ENCODE measurements around the gene C11orf86.

C11orf86 gene

DNA sequence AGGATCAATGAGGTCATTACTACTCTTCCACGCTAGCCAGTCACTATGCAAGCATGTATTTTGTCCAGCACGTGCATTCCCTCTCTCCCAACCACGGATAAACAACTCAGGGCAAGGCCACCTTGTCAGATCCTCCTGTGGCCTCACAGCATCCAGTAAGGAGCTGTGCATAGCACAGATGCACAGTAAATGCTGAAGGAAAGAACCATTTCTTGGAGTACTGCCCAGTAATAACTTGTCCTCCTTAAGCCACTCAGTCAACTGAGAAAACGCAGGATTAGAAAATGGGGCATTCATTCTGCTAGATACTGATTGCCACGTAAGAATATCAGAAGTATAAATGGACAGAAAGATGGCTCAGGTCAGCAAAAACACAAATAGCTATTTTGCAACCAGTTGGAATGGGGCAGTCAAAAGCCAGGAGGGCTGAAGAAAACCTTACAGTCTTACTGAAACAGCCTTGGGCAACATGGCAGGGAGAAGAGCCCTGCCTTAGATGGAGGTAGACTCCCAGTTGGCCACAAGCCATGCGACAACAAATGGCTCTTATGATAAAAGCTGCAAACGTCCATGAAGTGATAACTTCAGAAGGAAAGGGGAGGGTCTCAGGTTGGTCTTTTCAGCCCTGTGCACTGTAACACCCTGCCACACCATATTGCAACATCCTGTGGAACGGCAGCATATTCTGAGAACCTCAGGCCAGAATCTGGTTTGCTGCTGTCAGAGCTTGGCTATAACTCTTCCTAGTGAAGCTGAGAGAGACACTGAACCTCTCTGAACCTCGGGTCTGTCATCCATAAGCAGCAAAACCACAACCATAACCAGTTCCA is 39.9 kb upstream of the C11orf86 start:
- Histone ChIP-seq H2AFZ (no peak overlapping the region), H3K27ac (no peak overlapping the region), H3K4me1 (peaks cover 33% of the 10 kb centered on the region), H3K4me3 (ENCODE audit: low read depth, low read length) (no peak overlapping the region), H3K9me3 (ENCODE audit: control insufficient read depth, low read length) (no peaks in the 10 kb centered on the region), H3K36me3 (ENCODE audit: control insufficient read depth, insufficient read depth, low read length) (no peaks in the 10 kb centered on the region), H3K79me2 (peaks cover 7% of the 10 kb centered on the region), H3K4me2 (ENCODE audit: low read length) (no peak overlapping the region), H3K27me3 (ENCODE audit: control insufficient read depth, insufficient read depth, low read length) (no peaks in the 10 kb centered on the region), H3K9ac (no peak overlapping the region)
- TF ChIP-seq, protein P1, sequence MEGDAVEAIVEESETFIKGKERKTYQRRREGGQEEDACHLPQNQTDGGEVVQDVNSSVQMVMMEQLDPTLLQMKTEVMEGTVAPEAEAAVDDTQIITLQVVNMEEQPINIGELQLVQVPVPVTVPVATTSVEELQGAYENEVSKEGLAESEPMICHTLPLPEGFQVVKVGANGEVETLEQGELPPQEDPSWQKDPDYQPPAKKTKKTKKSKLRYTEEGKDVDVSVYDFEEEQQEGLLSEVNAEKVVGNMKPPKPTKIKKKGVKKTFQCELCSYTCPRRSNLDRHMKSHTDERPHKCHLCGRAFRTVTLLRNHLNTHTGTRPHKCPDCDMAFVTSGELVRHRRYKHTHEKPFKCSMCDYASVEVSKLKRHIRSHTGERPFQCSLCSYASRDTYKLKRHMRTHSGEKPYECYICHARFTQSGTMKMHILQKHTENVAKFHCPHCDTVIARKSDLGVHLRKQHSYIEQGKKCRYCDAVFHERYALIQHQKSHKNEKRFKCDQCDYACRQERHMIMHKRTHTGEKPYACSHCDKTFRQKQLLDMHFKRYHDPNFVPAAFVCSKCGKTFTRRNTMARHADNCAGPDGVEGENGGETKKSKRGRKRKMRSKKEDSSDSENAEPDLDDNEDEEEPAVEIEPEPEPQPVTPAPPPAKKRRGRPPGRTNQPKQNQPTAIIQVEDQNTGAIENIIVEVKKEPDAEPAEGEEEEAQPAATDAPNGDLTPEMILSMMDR (IDR thresholded peaks at IDR 0.05): no peak

DNA sequence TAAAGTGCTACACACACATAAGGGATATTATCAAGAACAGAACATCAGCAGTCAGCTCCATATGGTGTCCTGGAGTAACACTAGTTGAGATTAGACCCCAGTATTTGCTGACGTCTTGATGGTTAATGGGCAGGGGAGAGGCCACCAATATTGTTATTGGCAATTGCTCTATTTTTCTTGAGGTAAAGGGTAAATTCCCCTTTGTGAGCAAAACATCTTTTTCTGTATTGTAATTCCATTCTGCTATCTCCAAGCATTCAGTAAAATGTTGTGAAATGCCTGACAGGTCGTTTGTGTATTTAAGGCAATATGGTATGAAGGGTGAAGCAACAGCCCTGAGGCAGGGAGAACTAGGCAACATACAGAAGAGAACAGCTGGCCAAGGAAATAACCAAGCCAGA is 38.8 kb upstream of the C11orf86 start:
- no peak overlapping the region for H3K4me3 ChIP-seq (ENCODE audit: low read depth, low read length)
- no peaks in the 10 kb centered on the region for H3K27me3 ChIP-seq (ENCODE audit: control insufficient read depth, insufficient read depth, low read length)
- H3K4me2 ChIP-seq (ENCODE audit: low read length): no peak overlapping the region
- peaks cover 30% of the 10 kb centered on the region for H3K4me1 ChIP-seq
- H3K79me2 ChIP-seq: peaks cover 7% of the 10 kb centered on the region
- TF ChIP-seq, protein P1 (IDR thresholded peaks at IDR 0.05): no peak
- H3K27ac ChIP-seq: no peak overlapping the region
- no peaks in the 10 kb centered on the region for H3K9me3 ChIP-seq (ENCODE audit: control insufficient read depth, low read length)
- H3K9ac ChIP-seq: no peak overlapping the region
- H3K36me3 ChIP-seq (ENCODE audit: control insufficient read depth, insufficient read depth, low read length): no peaks in the 10 kb centered on the region
- H2AFZ ChIP-seq: no peak overlapping the region

DNA sequence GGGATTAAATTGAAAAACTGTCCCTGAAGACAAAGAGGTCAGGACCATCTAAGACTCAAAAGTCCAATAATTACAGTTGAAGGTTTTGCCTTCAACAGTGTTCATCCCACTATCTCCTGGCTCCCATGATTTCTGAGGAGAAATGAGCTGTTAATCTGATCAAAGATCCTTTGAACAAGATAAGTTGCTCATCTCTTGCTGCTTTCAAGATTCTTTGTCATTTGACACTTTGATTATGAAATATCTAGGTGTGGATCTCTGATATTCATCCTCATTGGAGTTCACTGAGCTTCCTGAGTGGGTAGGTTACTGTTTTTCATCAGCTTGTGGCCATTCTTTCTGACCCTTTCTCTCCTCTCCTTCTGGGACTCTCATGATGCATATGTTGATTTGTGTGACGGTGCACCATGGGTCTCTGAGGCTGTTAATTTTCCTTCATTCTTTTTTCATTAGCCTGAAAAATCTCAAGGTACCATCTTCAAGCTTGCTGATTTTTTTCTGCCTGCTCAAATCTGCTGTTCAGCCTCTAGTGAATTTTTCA is 37.8 kb upstream of the C11orf86 start:
- Histone ChIP-seq H3K4me3 (ENCODE audit: low read depth, low read length) (no peak overlapping the region), H3K9me3 (ENCODE audit: control insufficient read depth, low read length) (no peaks in the 10 kb centered on the region), H2AFZ (no peak overlapping the region), H3K4me1 (peaks cover 30% of the 10 kb centered on the region), H3K79me2 (peaks cover 7% of the 10 kb centered on the region), H3K27ac (no peak overlapping the region), H3K9ac (no peak overlapping the region), H3K27me3 (ENCODE audit: control insufficient read depth, insufficient read depth, low read length) (no peaks in the 10 kb centered on the region), H3K4me2 (ENCODE audit: low read length) (no peak overlapping the region), H3K36me3 (ENCODE audit: control insufficient read depth, insufficient read depth, low read length) (no peaks in the 10 kb centered on the region)
- TF ChIP-seq, protein P1 (IDR thresholded peaks at IDR 0.05): no peak

DNA sequence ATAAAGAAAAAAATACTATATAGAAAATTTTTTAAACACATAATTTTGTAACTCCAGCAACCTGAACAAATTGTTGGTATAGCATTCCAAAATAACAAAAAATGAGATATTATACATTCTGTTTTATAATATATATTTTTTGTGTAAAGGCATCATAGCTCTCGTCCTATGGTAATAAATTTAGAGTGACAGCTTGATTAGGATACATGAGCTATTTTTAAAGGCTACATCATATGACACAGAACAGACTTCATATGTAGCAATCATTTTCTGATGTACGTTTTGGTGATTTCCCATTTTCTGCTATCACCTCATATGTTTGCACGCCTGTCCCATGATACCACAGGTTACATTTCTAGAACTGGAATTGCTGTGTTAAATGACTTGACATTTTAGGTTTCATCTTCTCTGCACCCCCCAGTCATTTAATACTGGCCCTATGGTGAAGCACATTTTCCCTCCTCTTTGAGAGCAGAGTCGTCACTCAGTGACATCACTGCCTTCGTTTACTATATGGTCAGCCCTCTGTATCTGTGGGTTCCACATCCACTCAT is 36.4 kb upstream of the C11orf86 start:
- no peak overlapping the region for H3K4me3 ChIP-seq (ENCODE audit: low read depth, low read length)
- H3K27me3 ChIP-seq (ENCODE audit: control insufficient read depth, insufficient read depth, low read length): no peaks in the 10 kb centered on the region
- no peak overlapping the region for H3K27ac ChIP-seq
- no peaks in the 10 kb centered on the region for H3K9me3 ChIP-seq (ENCODE audit: control insufficient read depth, low read length)
- H3K4me1 ChIP-seq: peaks cover 18% of the 10 kb centered on the region
- no peaks in the 10 kb centered on the region for H3K36me3 ChIP-seq (ENCODE audit: control insufficient read depth, insufficient read depth, low read length)
- no peak overlapping the region for H2AFZ ChIP-seq
- TF ChIP-seq, protein P1 (IDR thresholded peaks at IDR 0.05): no peak
- peaks cover 7% of the 10 kb centered on the region for H3K79me2 ChIP-seq
- H3K4me2 ChIP-seq (ENCODE audit: low read length): no peak overlapping the region
- no peak overlapping the region for H3K9ac ChIP-seq

Measured in parathyroid adenoma (tissue), 2 donors.